ENCODE data around the gene SRD5A1.
A peak's percentile ranks its signal among the peaks of the same experiment; 100 is the strongest.
"Not testable (repeated sequence)": the region's sequence is repeated elsewhere in the genome, so short reads cannot be mapped to it uniquely, and the experiment has no call there.

Gene SRD5A1

DNA sequence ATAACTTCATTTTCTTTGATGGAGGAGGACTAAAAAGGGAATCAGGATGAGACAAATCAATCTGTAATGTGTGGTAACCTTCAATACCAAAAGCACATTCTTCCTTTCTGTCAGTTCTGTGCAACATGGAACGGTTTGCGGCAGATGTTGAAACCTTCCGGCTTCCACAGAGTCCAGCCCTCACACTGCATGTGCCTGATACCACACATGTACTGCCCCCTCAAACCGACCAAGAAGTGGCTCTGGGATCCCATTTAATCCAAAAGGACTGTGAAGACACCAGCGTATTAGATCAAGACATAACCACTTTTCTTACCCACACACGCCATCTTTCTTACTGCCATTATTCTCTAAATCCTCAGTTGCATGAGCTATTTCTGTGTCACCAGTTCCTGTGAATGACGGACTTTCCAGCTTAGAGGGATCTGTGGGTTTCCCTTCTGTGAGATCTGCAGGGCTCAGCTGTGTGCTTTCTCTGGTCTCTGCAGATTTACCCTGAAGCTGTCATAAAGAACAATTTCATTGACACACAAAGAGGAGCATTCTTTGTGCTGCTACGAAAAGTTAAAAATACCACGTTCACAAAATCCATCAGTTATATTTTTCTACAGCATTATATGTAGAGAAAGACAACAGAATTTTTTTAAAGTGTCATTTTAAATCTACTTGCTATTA lies 26.2 kb upstream of the SRD5A1 start:
- DNase-seq, result no peak

DNA sequence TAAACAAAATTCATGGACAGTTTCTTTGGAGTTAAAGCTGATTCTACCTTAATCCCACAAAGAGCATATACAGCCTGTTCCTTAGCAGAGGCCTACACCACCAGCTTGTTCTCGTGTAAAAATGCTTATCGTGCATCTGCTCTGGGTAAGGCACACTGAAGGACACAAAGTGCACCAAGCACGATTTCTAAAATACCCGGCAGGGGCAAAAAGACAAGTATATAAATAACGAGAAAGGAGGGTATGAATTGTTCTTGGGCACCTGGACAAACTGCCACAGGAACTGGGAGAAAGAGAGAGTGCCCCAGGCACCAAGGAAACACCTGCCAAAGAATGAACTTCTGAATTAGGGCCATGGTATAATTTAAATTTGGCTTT lies 25.7 kb upstream of the SRD5A1 start:
- DNase-seq, result no peak

- DNase-seq, result no peak
These were observed 25.2 kb upstream of the SRD5A1 start for GRCh38 chr5:6608016-6608415.

DNA sequence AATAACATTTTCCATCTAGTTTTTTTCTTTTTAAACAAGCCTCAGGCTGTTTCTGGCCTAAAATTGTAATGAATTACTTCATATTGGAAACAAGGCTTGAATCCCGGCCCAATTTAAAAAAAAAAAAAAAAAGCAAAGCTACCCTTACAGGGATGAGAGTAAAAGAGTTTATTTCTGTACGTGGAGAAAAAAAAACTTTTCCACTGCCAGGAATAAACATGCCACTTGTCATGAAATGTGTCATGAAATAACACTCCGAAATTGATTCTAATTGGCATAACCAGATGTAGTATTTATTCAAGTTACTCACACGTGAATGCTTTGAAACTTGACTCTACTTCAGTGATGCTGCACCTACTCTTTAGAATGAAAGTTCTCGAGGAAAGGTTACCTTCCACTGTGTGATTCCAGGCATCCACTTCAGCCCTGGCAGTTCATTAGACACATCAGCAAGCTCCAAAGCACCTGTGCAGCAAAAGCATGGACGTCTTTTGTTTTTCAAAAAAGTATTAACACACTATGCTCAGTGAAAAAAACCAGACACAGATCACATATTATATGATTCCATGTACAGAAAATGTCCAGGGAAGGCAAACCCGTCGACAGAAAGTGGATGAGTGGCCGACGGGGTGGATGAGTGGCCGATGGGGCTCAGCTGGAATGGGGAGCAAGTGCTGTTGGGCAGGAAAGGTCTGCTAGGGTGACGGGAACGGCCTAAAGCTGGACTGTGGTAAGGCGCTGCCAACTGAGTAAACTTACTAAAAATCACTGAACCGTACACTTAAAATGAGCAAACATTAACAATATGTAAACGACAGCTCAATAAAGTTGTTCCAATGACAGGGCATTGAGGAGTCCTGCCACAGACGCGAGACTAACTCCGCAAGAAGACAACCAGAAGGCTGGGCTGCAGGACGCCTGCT lies 21.6 kb upstream of the SRD5A1 start:
- DNase-seq, result no peak

- DNase-seq, result no peak
These were observed 18.0 kb upstream of the SRD5A1 start for GRCh38 chr5:6615034-6615815.

DNA sequence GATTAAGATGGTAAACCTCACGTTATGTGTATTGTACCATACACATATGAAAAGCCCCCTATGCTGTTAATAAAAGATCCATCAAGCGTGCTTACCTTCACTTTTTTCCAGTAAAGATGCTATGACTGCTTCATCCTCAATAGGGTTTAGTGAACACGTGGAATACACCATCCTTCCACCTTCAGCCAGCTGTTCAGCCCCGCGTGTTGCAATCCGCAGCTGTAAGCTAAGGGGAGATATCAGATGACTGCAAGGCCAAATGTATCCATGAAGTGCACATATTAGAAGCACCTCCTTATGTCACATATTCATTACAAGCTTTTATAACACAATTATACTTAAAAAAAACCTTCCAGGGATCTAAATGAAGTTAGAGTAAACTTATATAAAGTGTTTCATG lies 16.6 kb upstream of the SRD5A1 start:
- DNase-seq, result no peak

GRCh38 chr5:6623228-6623627 lies 10.0 kb upstream of the SRD5A1 start:
- DNase-seq, result no peak

DNA sequence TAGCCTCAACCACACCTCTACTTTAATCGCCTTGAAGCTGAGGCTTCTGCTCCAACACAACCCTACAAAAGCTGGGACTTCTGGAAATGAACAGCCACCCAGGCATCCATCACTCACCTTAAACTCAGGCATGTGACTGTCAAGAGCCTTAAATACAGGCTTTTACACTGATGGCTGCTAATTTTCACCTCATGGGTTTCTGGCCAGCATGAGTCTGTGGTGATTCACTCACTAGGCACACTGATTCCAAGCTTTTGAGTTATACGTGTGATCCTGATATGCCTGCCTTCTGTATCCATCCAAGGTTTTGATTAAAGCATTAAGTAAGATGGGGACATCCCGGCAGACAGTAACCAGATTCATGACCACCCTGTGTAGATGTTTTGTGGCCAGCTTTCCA lies 9.3 kb upstream of the SRD5A1 start:
- DNase-seq, result no peak

- no peak for DNase-seq
These were observed 6.7 kb upstream of the SRD5A1 start for GRCh38 chr5:6626508-6626907.

DNA sequence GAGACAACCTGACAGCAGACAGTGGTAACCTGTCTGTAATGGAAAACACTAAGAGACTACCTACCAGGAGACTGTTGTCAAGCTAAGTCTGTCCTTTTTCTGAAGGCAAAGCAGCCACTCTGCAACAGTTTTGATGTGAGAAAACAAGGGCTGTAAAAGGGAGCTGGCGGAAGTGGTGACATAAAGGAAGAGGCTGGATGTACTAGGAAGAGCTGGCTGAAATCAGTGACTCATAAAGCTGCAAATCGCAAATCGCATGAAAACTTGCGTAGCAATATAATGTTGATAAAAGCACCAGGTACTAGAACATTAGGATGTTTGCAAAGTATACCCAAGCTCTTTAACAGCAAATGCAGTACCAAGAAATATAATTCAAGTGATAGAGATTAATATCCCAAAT lies 1.8 kb upstream of the SRD5A1 start:
- no peak for DNase-seq

DNA sequence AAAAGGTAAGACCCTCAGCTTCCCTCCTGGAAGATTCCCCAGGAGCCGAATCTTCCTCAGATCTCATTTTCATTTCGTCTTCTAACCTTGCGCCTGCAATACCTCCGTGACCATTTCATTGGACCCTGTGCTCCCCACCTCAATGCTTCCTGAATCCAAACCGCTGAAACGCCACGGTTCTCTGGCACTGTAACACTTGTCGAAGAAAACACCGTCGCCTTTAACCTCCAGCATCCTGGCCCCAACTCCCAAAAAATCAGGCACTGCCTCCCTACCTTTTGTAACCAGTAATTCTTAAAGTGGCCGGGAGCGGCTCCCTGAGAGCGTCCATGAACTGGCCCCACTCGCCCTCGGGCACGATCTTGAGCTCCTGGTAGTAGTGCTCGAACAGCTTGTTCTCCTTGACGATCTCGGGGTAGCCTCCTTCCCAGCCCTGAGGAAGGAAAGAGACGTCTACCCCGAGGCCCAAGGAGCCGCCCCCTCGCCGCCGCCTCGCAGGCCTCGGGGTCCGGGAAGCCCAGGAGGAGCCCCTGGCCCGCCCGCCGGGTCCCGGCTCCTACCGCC lies 834 bp upstream of the SRD5A1 start:
- DNase-seq, result peak in 1 of 2 experiments; percentile 58

- DNase-seq, result peak in 1 of 2 experiments; percentile 69
These were observed 417 bp downstream of the SRD5A1 start for GRCh38 chr5:6633469-6634245.

- peak in 1 of 2 experiments; percentile 32 for DNase-seq
These were observed 1.1 kb downstream of the SRD5A1 start for GRCh38 chr5:6634306-6634705.

- no peak for DNase-seq
These were observed 1.7 kb downstream of the SRD5A1 start for GRCh38 chr5:6634788-6635430.

GRCh38 chr5:6636293-6636692 lies 3.1 kb downstream of the SRD5A1 start:
- no peak for DNase-seq

DNA sequence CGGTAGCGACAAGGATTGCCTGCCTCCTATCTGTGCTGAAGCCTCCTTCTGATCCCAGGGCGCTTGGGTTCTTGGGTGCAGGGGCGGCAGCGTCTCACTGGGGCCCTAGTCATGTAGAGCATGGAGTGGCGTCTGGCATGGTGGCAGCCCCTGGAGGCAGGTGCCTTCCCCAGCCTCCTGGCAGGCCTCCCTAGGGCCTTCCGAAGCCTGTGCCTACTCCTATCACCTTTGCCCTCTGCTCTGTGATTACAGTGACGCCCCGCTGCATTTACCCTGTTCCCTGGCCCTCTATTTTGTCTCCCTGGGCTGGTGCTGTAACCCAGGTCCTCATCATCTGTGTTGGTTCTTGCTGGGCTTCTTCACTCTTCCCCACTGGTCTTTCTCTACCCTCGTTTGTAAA lies 3.8 kb downstream of the SRD5A1 start:
- DNase-seq, result no peak

DNA sequence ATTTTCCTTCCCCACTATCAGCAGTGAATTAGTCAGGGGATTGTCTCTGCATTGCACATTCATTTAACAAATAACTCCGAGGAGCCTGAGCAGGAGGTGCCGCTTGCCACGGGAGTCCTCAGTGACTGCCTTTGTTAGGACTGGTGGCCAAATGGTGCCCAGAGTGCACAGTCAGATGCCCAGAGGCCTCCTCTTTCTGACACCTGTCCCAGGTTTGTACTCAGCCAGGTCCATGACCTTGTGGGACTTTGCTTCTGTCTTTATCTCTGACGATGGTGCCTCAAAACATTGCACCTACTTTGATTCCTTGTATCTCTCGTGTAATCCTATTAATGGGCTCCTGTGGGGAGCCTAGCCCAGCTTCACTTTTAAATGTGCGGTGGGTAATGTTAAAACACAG lies 4.3 kb downstream of the SRD5A1 start:
- no peak for DNase-seq

GRCh38 chr5:6638236-6638635 lies 5.0 kb downstream of the SRD5A1 start:
- no peak for DNase-seq

GRCh38 chr5:6642655-6643054 lies 9.4 kb downstream of the SRD5A1 start:
- DNase-seq, result no peak

- DNase-seq, result no peak
These were observed 11.6 kb downstream of the SRD5A1 start for GRCh38 chr5:6644794-6645241.

DNA sequence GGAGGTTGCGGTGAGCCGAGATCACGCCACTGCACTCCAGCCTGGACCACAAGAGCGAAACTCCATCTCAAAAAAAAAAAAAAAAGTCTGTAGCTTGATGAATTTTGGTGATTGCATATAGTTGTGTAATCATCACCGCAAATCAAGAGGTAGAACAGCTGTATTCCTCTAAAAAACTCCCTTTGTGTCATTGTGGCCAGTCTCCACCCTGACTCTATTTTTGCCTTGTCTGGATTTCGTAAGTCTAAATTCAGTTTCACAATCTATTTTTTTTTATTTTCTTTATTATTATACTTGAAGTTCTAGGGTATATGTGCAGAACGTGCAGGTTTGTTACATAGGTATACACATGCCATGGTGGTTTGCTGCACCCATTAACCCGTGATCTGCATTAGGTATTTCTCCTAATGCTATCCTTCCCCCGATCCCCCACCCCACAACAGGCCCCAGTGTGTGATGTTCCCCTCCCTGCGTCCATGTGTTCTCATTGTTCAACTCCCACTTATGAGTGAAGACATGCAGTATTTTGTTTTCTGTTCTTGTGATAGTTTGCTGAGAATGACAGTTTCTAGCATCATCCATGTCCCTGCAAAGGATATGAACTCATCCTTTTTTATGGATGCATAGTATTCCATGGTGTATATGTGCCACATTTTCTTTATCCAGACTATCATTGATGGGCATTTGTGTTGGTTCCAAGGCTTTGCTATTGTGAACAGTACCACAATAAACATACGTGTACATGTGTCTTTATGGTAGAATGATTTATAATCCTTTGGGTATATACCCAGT lies 12.5 kb downstream of the SRD5A1 start:
- DNase-seq, result not testable (repeated sequence)

Measured in SW 1271 (cell line).